ENCODE results near the gene SPSB1.

The SPSB1 gene

GRCh38 chr1:9256332-9256731, 36.4 kb upstream of the SPSB1 start:
- Histone ChIP-seq H3K4me1 (no peaks in the 10 kb centered on the region), H3K9me3 (no peaks in the 10 kb centered on the region), H3K4me3 (ENCODE audit: low read depth, low read length) (no peak overlapping the region), H3K36me3 (no peaks in the 10 kb centered on the region), H3K27me3 (no peaks in the 10 kb centered on the region)
- DNase-seq, result no peak
- TF ChIP-seq CTCF (IDR thresholded peaks at IDR 0.05; ENCODE audit: low read depth, low read length), result no peak

- Histone ChIP-seq H3K9me3 (no peaks in the 10 kb centered on the region), H3K36me3 (no peaks in the 10 kb centered on the region), H3K27me3 (no peaks in the 10 kb centered on the region), H3K4me1 (no peaks in the 10 kb centered on the region), H3K4me3 (ENCODE audit: low read depth, low read length) (no peak overlapping the region)
- no peak for DNase-seq
- TF ChIP-seq CTCF (IDR thresholded peaks at IDR 0.05; ENCODE audit: low read depth, low read length), result no peak
Observed at GRCh38 chr1:9257851-9258250, 34.8 kb upstream of the SPSB1 start.

- Histone ChIP-seq H3K4me1 (no peaks in the 10 kb centered on the region), H3K27me3 (no peaks in the 10 kb centered on the region), H3K9me3 (no peaks in the 10 kb centered on the region), H3K4me3 (ENCODE audit: low read depth, low read length) (no peak overlapping the region), H3K36me3 (no peaks in the 10 kb centered on the region)
- no peak for DNase-seq
- TF ChIP-seq CTCF (IDR thresholded peaks at IDR 0.05; ENCODE audit: low read depth, low read length), result no peak
Observed at GRCh38 chr1:9258629-9259028, 34.1 kb upstream of the SPSB1 start.

- no peak for TF ChIP-seq CTCF (IDR thresholded peaks at IDR 0.05; ENCODE audit: low read depth, low read length)
- Histone ChIP-seq H3K9me3 (no peaks in the 10 kb centered on the region), H3K4me1 (no peaks in the 10 kb centered on the region), H3K36me3 (no peaks in the 10 kb centered on the region), H3K27me3 (no peaks in the 10 kb centered on the region), H3K4me3 (ENCODE audit: low read depth, low read length) (no peak overlapping the region)
- DNase-seq, result no peak
Observed at GRCh38 chr1:9260059-9260766, 32.5 kb upstream of the SPSB1 start.

- H3K9me3 ChIP-seq, result no peaks in the 10 kb centered on the region
- H3K4me1 ChIP-seq, result no peaks in the 10 kb centered on the region
- no peaks in the 10 kb centered on the region for H3K36me3 ChIP-seq
Observed at GRCh38 chr1:9261496-9261895, 31.2 kb upstream of the SPSB1 start.

More at GRCh38 chr1:9261496-9261895, 31.2 kb upstream of the SPSB1 start:
- Histone ChIP-seq H3K27me3 (no peaks in the 10 kb centered on the region), H3K4me3 (ENCODE audit: low read depth, low read length) (no peak overlapping the region)
- TF ChIP-seq CTCF (IDR thresholded peaks at IDR 0.05; ENCODE audit: low read depth, low read length), result no peak
- no peak for DNase-seq
